Body of pancreas (tissue), 4 donors: ENCODE measurements around the gene CALCOCO2.

ENCODE experiments used
- CTCF ChIP-seq, 7 experiments: fragments of 450-650 bp in 4 of 7; fragments of 200-600 bp in 3 of 7; sonication (generic) in 3 of 7; IDR thresholded peaks; one replicate each; pipeline ENCODE4 v1.5.1; 2016 to 2019; ENCODE audit warnings: antibody characterized with exemption in 7 of 7
- POLR2A ChIP-seq, 3 donors: fragments of 450-650 bp; IDR thresholded peaks; one replicate each; pipeline ENCODE4 v1.6.1; 2016; ENCODE audit warnings: antibody characterized with exemption in 3 of 3, mild to moderate bottlenecking in 2 of 3

- no peak for TF ChIP-seq CTCF (IDR thresholded peaks at IDR 0.05)
- no peak for TF ChIP-seq POLR2A (IDR thresholded peaks at IDR 0.05)
Observed at GRCh38 chr17:48850792-48851323, 20.0 kb downstream of the CALCOCO2 start.
